Eye (tissue), 1 donor: Measurements from ENCODE around the gene BNIP5.

Experiments
- DNase-seq: peaks from one replicate; pipeline ENCODE4 v3.0.0-alpha.2; 2015

The BNIP5 gene

GRCh38 chr6:36290668-36291620 is 45.7 kb downstream of the BNIP5 start:
- DNase-seq: no peak

GRCh38 chr6:36289281-36289878 is 47.3 kb downstream of the BNIP5 start:
- DNase-seq: no peak

- DNase-seq: no peak
Observed at GRCh38 chr6:36286858-36287257, 49.8 kb downstream of the BNIP5 start.

- no peak for DNase-seq
Observed at GRCh38 chr6:36285797-36286196, 50.9 kb downstream of the BNIP5 start.

GRCh38 chr6:36285187-36285671 is 51.5 kb downstream of the BNIP5 start:
- DNase-seq: peak; percentile 85

GRCh38 chr6:36284359-36284758 is 52.3 kb downstream of the BNIP5 start:
- DNase-seq: no peak

- DNase-seq: no peak
Observed at GRCh38 chr6:36283608-36284007, 53.1 kb downstream of the BNIP5 start.

GRCh38 chr6:36280983-36281382 is 55.7 kb downstream of the BNIP5 start:
- DNase-seq: no peak

- no peak for DNase-seq
Observed at GRCh38 chr6:36280467-36280866, 56.2 kb downstream of the BNIP5 start.

- DNase-seq: no peak
Observed at GRCh38 chr6:36277946-36278470, 58.7 kb downstream of the BNIP5 start.

- no peak for DNase-seq
Observed at GRCh38 chr6:36276581-36277536, 59.8 kb downstream of the BNIP5 start.

- DNase-seq: no peak
Observed at GRCh38 chr6:36273802-36274514, 62.7 kb downstream of the BNIP5 start.

GRCh38 chr6:36273067-36273466 is 63.6 kb downstream of the BNIP5 start:
- DNase-seq: no peak

GRCh38 chr6:36272234-36272633 is 64.5 kb downstream of the BNIP5 start:
- no peak for DNase-seq

- no peak for DNase-seq
Observed at GRCh38 chr6:36269834-36270705, 66.6 kb downstream of the BNIP5 start, which contains the start of gene PNPLA1. TSS of gene PNPLA1 (plus strand) at chr6:36270060. CDS start at chr6:36270460, 400 bp downstream.

- no peak for DNase-seq
Observed at GRCh38 chr6:36268478-36269275, 68.0 kb downstream of the BNIP5 start.

GRCh38 chr6:36267731-36268477 is 68.8 kb downstream of the BNIP5 start:
- no peak for DNase-seq

- no peak for DNase-seq
Observed at GRCh38 chr6:36266913-36267644, 69.6 kb downstream of the BNIP5 start.
